ENCODE data around the gene CPXM1.

DNA sequence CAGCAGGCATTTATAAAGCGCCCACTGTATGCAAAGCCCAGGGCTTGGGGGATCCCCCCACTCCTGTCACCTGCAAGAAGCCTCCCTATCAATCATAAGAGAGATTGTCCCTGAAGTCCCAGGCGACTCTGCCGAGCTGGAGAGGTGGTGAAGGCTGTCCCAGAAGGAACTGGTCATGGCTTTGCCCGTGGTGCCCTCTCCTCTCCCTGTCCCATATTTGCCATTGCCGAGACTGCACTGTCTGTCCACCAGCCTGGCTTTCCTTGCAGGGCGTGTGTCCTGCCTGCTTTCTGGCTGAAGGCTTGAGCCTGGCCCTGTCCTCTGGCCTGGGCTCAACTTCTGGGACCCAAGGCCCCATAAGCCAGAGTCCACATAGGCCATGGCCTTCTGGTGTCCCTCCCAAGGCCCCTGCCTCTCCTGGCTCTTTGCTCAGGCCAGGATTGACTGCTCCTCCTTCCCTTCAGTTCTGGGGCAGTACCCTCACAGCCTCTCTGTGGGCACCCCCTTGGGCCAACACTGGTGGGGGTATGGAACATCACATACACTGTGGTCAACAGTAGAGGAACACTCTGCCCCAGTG, 46.9 kb downstream of the CPXM1 start:
- TF ChIP-seq EZH2phosphoT487 (IDR thresholded peaks at IDR 0.05; ENCODE audit: borderline replicate concordance) = no peak
- TF ChIP-seq, protein P1, sequence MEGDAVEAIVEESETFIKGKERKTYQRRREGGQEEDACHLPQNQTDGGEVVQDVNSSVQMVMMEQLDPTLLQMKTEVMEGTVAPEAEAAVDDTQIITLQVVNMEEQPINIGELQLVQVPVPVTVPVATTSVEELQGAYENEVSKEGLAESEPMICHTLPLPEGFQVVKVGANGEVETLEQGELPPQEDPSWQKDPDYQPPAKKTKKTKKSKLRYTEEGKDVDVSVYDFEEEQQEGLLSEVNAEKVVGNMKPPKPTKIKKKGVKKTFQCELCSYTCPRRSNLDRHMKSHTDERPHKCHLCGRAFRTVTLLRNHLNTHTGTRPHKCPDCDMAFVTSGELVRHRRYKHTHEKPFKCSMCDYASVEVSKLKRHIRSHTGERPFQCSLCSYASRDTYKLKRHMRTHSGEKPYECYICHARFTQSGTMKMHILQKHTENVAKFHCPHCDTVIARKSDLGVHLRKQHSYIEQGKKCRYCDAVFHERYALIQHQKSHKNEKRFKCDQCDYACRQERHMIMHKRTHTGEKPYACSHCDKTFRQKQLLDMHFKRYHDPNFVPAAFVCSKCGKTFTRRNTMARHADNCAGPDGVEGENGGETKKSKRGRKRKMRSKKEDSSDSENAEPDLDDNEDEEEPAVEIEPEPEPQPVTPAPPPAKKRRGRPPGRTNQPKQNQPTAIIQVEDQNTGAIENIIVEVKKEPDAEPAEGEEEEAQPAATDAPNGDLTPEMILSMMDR (conservative IDR thresholded peaks at IDR 0.05; ENCODE audit: low read length) = no peak

Data from Loucy (cell line).